T-helper 22 cell (primary cell): ENCODE measurements around the gene LETM1.

Experiments
- DNase-seq: peaks from one replicate; pipeline ENCODE4 v3.0.0-alpha.2; 2020; ENCODE audit warnings: low read depth

Gene LETM1

DNA sequence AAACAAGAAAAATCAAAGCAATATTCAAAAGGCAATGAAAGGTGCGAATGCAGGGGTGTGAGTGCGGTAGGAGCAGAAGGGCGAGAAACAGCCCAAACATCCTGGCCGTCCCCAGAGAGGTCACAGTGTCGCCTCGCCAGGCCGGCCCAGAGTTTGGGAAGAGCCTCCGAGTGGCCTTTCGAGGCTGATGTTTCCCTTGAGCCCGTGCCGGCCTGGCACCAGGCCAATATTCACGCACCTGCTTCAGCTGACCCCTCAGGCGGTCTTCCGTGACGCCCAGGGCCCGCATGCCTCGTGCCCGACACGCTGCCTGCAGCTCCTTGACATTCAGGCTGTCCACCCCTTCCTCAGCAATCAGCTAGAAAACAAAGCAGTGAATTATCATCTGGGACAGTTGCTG lies 30.6 kb downstream of the LETM1 start:
- DNase-seq: no peak

GRCh38 chr4:1824746-1825145 lies 31.2 kb downstream of the LETM1 start:
- DNase-seq: no peak

GRCh38 chr4:1823545-1823932 lies 32.4 kb downstream of the LETM1 start:
- no peak for DNase-seq

DNA sequence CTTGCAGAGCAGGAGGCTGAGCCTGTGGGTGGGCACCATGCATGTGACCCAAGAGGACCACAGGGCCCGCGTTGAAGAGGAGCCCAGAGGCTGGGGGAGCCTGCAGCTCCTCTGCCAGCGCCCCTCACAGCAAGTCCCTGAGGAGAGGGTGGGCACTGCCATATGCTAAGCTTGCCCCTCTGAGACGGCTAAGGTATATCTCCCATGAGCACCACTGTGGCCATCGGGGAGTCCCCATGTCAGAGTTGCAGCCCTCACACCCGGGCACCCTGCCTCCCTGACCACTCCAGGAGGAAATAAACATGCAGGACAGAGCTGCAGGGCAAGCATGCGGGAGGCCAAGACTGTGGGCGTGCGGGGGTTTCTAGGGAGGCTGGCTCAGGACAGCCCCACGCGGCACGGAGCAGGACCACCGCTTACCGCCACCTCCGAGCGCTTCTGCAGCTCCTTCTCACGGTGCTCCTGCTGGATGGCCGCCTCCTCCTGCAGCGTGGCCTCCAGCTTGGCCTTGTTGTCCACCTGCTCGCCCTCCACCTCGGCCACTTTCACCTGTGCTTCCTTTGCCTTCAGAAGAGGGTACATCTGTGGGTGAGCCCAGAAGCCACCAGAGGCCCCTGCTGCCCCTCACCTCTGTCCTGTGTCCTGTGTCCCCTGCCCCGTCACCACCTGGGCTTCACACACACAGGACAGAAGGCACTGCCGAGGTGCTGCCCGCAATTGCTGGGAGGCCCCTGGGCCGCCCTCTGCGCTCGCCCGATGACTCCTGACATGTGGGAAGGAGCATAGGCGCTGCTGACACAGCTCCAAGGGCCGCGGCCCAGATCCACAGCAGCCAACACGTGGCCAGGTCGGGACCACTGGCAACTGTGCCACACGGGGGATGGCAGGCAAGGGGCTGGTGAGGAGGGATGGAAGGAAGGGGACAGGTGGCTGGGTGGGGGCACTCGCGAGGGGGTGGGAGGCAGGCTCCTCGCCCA lies 33.1 kb downstream of the LETM1 start:
- DNase-seq: no peak

GRCh38 chr4:1821679-1822567 lies 34.0 kb downstream of the LETM1 start:
- DNase-seq: no peak

- no peak for DNase-seq
These were observed 36.1 kb downstream of the LETM1 start for GRCh38 chr4:1819816-1820215.

- no peak for DNase-seq
These were observed 36.7 kb downstream of the LETM1 start for GRCh38 chr4:1819284-1819683.

- no peak for DNase-seq
These were observed 39.7 kb downstream of the LETM1 start for GRCh38 chr4:1815997-1816860.

- no peak for DNase-seq
These were observed 40.6 kb downstream of the LETM1 start for GRCh38 chr4:1815096-1815996.

DNA sequence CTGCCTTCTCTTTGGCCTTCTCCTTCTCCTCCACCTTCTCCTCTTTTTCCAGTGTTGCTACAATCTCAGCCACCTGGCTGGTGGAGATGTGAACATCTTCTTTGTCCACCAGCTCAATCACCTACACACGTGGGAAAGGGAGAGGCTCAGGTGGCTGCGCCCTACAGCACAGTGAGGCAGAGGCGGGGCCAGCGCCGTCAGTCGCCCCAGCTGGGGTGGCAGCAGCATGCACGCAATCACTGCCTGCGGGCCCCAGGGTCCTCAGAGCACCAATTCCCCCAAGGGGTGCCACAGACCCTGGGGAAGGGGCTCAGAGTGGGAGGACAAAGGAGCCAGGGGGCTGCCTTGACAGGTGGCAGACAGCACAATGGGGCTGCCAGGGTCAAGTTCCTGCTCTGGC lies 41.5 kb downstream of the LETM1 start:
- no peak for DNase-seq

DNA sequence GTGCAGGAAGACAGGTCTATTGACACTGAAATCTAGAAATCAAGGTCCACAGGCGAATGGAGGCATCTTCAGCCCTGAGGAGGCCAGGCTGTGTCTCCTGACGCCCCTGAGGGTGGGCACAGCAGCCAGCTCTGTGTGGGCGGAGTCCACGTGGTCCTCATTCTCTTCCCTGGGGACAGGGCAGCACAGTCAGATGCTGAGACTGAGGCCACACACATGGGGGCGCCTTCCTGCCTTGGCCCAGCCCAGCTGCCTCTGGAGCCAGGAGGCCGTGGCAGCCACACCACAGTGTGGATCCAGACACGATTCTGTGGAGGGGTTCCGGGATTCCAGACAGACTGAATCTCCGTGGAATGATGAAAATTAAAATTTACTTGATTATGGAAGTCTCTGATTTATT lies 42.0 kb downstream of the LETM1 start:
- no peak for DNase-seq

DNA sequence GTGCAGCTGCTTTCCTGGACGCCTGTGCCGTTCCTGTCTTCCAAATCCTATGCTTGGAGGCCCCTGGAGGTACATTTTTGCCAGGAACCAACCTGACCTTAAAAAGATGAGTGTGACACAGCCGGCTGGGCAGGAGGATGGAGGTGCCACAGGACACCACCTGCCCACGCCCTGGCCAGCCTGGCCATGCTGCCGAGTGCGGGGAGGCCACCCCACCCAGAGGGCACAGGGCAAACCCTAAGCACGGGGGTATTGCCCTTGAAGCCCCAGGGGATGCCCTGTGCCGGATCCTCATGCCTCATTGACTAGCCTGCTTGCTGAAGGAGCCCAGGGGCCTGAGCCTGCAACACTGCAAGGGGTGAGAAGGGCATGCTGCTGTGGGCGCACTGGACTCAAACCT lies 42.7 kb downstream of the LETM1 start:
- DNase-seq: no peak

DNA sequence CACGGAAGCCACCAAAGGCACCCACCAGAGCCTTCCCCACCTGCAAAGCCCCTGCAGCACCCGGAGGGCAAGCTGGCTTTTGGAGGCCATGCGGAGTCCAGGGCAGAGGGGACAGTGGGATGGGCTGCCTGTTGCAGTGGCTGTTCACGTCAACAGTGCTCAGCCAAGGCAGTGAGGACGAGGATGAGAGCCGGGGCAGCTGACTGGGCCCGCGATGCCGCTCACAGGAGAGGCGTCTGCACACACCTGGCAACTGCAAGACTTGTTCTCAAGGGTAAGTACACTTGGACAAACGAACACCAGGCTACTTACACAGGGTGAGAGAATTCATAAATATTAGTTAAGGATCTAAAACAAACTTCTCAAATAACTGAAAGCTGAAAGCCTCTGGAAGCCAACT lies 43.2 kb downstream of the LETM1 start:
- no peak for DNase-seq

DNA sequence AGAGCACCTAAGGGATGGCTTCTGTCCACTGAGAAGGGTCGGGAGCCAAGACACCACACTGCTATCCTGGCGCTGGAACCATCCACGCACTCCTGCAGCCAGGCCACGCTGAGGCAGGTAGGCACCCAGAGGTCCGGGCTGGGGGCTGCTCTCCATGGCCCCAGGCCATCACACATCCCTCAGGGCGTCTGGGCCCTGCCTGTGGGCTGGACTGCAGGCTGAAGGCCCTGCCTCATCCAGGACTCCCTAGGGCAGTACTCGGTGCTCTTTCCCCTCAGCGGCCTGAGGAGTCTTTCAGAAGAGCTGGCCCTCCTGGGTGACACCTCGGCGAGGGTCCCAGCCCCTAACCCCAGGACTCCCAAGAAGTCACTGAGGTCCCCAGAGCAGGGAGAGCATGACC lies 45.2 kb downstream of the LETM1 start:
- DNase-seq: no peak

DNA sequence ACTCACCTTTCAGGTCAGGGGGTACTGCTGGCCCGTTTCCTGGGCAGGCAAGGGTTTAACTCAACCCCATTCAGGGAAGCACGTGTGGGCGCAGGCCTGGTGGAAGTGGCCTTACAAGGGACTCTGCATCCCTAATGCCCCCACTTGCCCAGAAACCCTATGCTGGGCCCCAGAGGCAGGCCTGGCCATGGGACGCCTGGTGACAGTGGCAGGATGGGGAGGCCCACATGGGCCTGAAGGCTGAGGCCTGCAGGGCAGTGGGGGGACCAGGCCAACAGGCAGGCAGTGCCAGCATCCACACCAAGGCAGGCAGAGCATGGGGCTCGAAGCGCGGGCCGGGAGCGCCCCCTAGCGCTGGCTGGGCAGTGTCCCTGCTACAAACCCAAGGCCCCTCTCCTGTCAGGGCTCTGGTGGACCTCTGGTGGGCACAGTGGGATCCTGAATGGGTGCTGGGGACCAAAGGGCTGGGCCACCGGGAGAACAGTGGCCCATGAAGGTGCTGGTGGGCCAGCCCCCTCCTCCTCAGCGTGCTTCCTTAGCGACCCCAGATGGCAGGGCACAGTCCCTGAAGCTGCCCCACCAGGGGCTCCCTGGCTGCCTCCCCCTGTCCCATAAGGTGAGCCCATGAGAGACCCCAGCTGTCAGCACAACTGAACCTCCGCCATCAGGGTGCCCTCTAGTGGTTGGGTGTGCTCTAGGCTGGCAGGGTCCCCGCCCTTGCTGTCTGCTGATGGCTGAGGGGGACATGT lies 46.0 kb downstream of the LETM1 start:
- no peak for DNase-seq

GRCh38 chr4:1808851-1809753 lies 46.9 kb downstream of the LETM1 start:
- no peak for DNase-seq

DNA sequence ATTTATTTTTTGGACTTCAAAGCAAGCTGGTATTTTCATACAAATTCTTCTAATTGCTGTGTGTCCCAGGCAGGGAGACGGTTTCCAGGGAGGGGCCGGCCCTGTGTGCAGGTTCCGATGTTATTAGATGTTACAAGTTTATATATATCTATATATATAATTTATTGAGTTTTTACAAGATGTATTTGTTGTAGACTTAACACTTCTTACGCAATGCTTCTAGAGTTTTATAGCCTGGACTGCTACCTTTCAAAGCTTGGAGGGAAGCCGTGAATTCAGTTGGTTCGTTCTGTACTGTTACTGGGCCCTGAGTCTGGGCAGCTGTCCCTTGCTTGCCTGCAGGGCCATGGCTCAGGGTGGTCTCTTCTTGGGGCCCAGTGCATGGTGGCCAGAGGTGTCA lies 47.6 kb downstream of the LETM1 start:
- no peak for DNase-seq

- DNase-seq: no peak
These were observed 48.6 kb downstream of the LETM1 start for GRCh38 chr4:1807332-1807777.
